ENCODE measurements around the gene LLGL1. TPM values are rescaled to one million over a fixed set of nuclear protein-coding genes. Genes with fewer than 3 reads are reported as not detected.

The LLGL1 gene
- total RNA-seq, 1 donor from 2014 or later, result 84.6 TPM

- peaks cover 15% of the 10 kb centered on the region for H3K27me3 Mint-ChIP-seq (ENCODE audit: unreplicated experiment)
- no peak for TF ChIP-seq CTCF (IDR thresholded peaks at IDR 0.05; ENCODE audit: partially characterized antibody, unreplicated experiment)
- H3K4me3 Mint-ChIP-seq (ENCODE audit: unreplicated experiment), result peak overlapping the region; percentile 52
- DNase-seq, result no peak
- H3K9me3 Mint-ChIP-seq (ENCODE audit: unreplicated experiment), result peaks cover 8% of the 10 kb centered on the region
- peaks cover 6% of the 10 kb centered on the region for H3K4me1 Mint-ChIP-seq (ENCODE audit: low read depth, unreplicated experiment)
- H3K36me3 Mint-ChIP-seq (ENCODE audit: unreplicated experiment), result no peaks in the 10 kb centered on the region
- no peak overlapping the region for H3K27ac Mint-ChIP-seq (ENCODE audit: unreplicated experiment)
Observed at GRCh38 chr17:18246109-18246725, 20.8 kb downstream of the LLGL1 start.

DNA sequence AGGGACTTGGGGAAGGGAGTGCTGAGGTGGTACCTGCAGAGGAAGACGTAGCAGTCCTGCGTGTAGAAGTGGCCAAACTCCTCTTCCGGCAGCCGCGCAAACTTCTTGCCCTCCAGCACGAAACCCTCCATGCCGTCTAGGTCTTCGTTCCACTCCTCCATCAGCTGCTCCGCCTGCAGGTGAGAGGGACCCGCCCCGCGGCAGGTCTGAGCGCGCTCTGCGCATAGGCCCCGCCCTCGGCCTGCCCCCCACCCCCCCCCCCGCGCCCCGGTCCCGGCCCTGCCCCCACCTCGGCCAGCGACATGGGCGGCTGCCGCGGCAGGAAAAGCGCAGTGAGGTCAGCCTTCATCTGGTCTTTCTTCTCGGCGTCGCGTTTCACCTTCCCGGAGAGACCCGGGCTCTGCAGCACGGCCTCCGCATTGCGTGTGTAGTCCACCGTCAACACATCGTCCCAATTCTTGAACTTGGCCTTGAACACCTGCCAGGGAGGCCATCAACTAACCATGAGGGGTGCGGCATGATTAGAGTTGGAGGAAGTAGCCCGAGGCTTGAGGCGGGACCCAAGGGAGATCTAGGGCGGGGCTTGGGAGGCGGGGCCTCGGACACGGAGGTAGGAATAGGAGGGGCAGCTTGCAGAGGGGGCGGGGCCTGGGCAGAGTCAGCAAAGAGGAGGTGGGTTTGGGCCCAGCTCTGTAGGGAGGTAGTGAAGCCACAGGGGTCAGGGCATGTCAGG lies 21.6 kb downstream of the LLGL1 start:
- Mint-ChIP-seq H3K4me3 (ENCODE audit: unreplicated experiment) (peak overlapping the region; percentile 76), H3K9me3 (ENCODE audit: unreplicated experiment) (peaks cover 8% of the 10 kb centered on the region), H3K27ac (ENCODE audit: unreplicated experiment) (peak overlapping the region; percentile 82), H3K4me1 (ENCODE audit: low read depth, unreplicated experiment) (peaks cover 7% of the 10 kb centered on the region), H3K27me3 (ENCODE audit: unreplicated experiment) (peaks cover 15% of the 10 kb centered on the region), H3K36me3 (ENCODE audit: unreplicated experiment) (no peaks in the 10 kb centered on the region)
- no peak for TF ChIP-seq CTCF (IDR thresholded peaks at IDR 0.05; ENCODE audit: partially characterized antibody, unreplicated experiment)
- peak; percentile 85 for DNase-seq

DNA sequence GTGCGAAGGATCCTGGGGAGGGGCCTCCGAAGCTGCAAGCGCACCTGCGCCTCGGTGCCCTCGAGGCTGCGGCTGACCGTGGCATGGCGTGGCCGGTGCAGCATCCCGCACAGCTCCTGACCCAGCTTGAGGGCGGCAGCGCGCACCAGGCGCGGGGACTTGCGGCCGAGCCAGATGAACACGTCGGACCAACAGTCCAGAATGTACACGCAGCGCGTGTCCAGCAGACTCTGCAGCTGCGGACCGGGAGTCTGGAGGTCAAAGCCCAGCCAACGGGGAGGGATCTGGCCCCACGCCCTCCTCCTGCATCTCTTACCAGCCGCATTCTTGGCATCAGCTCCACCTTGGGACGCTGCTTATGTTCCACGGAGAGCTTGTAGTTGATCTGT lies 22.2 kb downstream of the LLGL1 start:
- peaks cover 15% of the 10 kb centered on the region for H3K27me3 Mint-ChIP-seq (ENCODE audit: unreplicated experiment)
- DNase-seq, result no peak
- H3K4me1 Mint-ChIP-seq (ENCODE audit: low read depth, unreplicated experiment), result peaks cover 7% of the 10 kb centered on the region
- TF ChIP-seq CTCF (IDR thresholded peaks at IDR 0.05; ENCODE audit: partially characterized antibody, unreplicated experiment), result no peak
- peaks cover 8% of the 10 kb centered on the region for H3K9me3 Mint-ChIP-seq (ENCODE audit: unreplicated experiment)
- H3K27ac Mint-ChIP-seq (ENCODE audit: unreplicated experiment), result no peak overlapping the region
- H3K36me3 Mint-ChIP-seq (ENCODE audit: unreplicated experiment), result no peaks in the 10 kb centered on the region
- peak overlapping the region; percentile 52 for H3K4me3 Mint-ChIP-seq (ENCODE audit: unreplicated experiment)

- Mint-ChIP-seq H3K9me3 (ENCODE audit: unreplicated experiment) (peaks cover 8% of the 10 kb centered on the region), H3K4me1 (ENCODE audit: low read depth, unreplicated experiment) (peaks cover 7% of the 10 kb centered on the region), H3K27ac (ENCODE audit: unreplicated experiment) (peak overlapping the region; percentile 55), H3K27me3 (ENCODE audit: unreplicated experiment) (peaks cover 18% of the 10 kb centered on the region), H3K36me3 (ENCODE audit: unreplicated experiment) (no peaks in the 10 kb centered on the region), H3K4me3 (ENCODE audit: unreplicated experiment) (peak overlapping the region; percentile 52)
- TF ChIP-seq CTCF (IDR thresholded peaks at IDR 0.05; ENCODE audit: partially characterized antibody, unreplicated experiment), result peak; percentile 59
- DNase-seq, result peak; percentile 78
Observed at GRCh38 chr17:18248300-18248731, 22.9 kb downstream of the LLGL1 start.

- Mint-ChIP-seq H3K27me3 (ENCODE audit: unreplicated experiment) (peaks cover 16% of the 10 kb centered on the region), H3K27ac (ENCODE audit: unreplicated experiment) (no peak overlapping the region), H3K9me3 (ENCODE audit: unreplicated experiment) (peaks cover 8% of the 10 kb centered on the region), H3K4me3 (ENCODE audit: unreplicated experiment) (no peak overlapping the region), H3K4me1 (ENCODE audit: low read depth, unreplicated experiment) (peaks cover 7% of the 10 kb centered on the region), H3K36me3 (ENCODE audit: unreplicated experiment) (no peaks in the 10 kb centered on the region)
- TF ChIP-seq CTCF (IDR thresholded peaks at IDR 0.05; ENCODE audit: partially characterized antibody, unreplicated experiment), result no peak
- DNase-seq, result no peak
Observed at GRCh38 chr17:18248811-18249210, 23.4 kb downstream of the LLGL1 start.
